Esophagus muscularis mucosa (tissue), 4 donors: ENCODE data around the gene SETDB2. TPM values are rescaled to one million over a fixed set of nuclear protein-coding genes. Genes with fewer than 3 reads are reported as not detected.

Experiments used
- DNase-seq: peaks from one replicate; pipeline ENCODE4 v3.0.0-alpha.2; 2017; ENCODE audit errors: extremely low spot score
- H3K27ac ChIP-seq, 4 donors: fragments of 200-600 bp; sonication (generic); replicated peaks in 1 of 4; 1 replicate in 3 of 4; 2 replicates in 1 of 4; pipeline ENCODE4 v1.5.1; 2016 to 2019; ENCODE audit warnings: mild to moderate bottlenecking in 1 of 4
- H3K27me3 ChIP-seq, 4 donors: fragments of 200-600 bp; sonication (generic); one replicate each; pipeline versions ENCODE4 v1.5.1 to v1.6.0; 2016 to 2019
- H3K36me3 ChIP-seq, 4 donors: fragments of 200-600 bp; sonication (generic); one replicate each; pipeline ENCODE4 v1.5.1; 2016 to 2019
- H3K4me1 ChIP-seq, 4 donors: fragments of 200-600 bp; sonication (generic); one replicate each; pipeline ENCODE4 v1.5.1; 2016 to 2019
- H3K4me3 ChIP-seq, 4 donors: fragments of 200-600 bp; sonication (generic); 1 replicate in 2 of 4; 2 replicates in 2 of 4; pipeline ENCODE4 v1.5.1; 2016 to 2019; ENCODE audit warnings: mild to moderate bottlenecking in 4 of 4, moderate library complexity in 1 of 4
- H3K9me3 ChIP-seq, 4 donors: fragments of 200-600 bp; sonication (generic); 1 replicate in 3 of 4; 2 replicates in 1 of 4; pipeline ENCODE4 v1.5.1; 2016 to 2019
- CTCF ChIP-seq, 3 experiments: fragments of 200-600 bp in 2 of 3; fragments of 450-650 bp in 1 of 3; sonication (generic) in 2 of 3; IDR thresholded peaks; one replicate each; pipeline ENCODE4 v1.5.1; 2017 to 2019; ENCODE audit warnings: antibody characterized with exemption in 3 of 3, mild to moderate bottlenecking in 2 of 3, moderate library complexity in 1 of 3
- EP300 ChIP-seq: sonication (generic); formaldehyde crosslinking; IDR thresholded peaks from one replicate; pipeline ENCODE4 v1.6.1; 2017; ENCODE audit warnings: antibody characterized with exemption
- POLR2A ChIP-seq: fragments of 450-650 bp; IDR thresholded peaks from one replicate; pipeline ENCODE4 v1.6.1; 2017; ENCODE audit warnings: antibody characterized with exemption, moderate library complexity, mild to moderate bottlenecking, low read depth
- POLR2AphosphoS5 ChIP-seq, 2 donors: sonication (generic); formaldehyde crosslinking; IDR thresholded peaks; one replicate each; pipeline ENCODE4 v1.6.1; 2017; ENCODE audit warnings: antibody characterized with exemption in 2 of 2
- WGBS: methylation state at CpG from one replicate; pipeline ENCODE4 v1.1.5; 2018; 5-methylcytosine and 5-hydroxymethylcytosine counted together
- intact Hi-C: fragments of 100-400 bp; cut with DNase I; formaldehyde crosslinking; loops from one replicate; pipeline ENCODE4 v1.15.1; 2023
- total RNA-seq, 4 donors: library from RNA; depleted of rRNA; stranded (reverse); fragments of >200 nt; gene quantifications; one replicate each; pipeline versions ENCODE4 v1.1.0 to v1.2.1, GENCODE V29; 2016

Gene SETDB2
- total RNA-seq, 4 donors from 2014 or later, result 8.4 to 13.3 (median 9.3) TPM

GRCh38 chr13:49436890-49437289, 7.2 kb upstream of the SETDB2 start:
- intact Hi-C loops, result loop anchor here (5.0 kb wide), 1 partner anchor 40 kb away; no protein-coding TSS in a partner anchor
- H3K4me1 ChIP-seq, result peaks cover 0 to 12% (median 3%) of the 10 kb centered on the region in 4 donors
- TF ChIP-seq POLR2A (no peak), CTCF (IDR thresholded peaks at IDR 0.05) (peak; percentile 32 to 58 (median 36)), POLR2AphosphoS5 (IDR thresholded peaks at IDR 0.05) (peak in 1 of 2 donors; percentile 5), EP300 (no peak)
- WGBS, result 40% methylated on average over 3 of the region's 3 CpGs
- H3K27ac ChIP-seq, result peak overlapping the region in 3 of 4 donors; percentile 32 to 54 (median 45)
- H3K27me3 ChIP-seq, result no peaks in the 10 kb centered on the region
- H3K9me3 ChIP-seq, result no peaks in the 10 kb centered on the region
- no peak overlapping the region for H3K4me3 ChIP-seq
- DNase-seq, result no peak
- H3K36me3 ChIP-seq, result peaks cover 0 to 23% (median 14%) of the 10 kb centered on the region in 4 donors

DNA sequence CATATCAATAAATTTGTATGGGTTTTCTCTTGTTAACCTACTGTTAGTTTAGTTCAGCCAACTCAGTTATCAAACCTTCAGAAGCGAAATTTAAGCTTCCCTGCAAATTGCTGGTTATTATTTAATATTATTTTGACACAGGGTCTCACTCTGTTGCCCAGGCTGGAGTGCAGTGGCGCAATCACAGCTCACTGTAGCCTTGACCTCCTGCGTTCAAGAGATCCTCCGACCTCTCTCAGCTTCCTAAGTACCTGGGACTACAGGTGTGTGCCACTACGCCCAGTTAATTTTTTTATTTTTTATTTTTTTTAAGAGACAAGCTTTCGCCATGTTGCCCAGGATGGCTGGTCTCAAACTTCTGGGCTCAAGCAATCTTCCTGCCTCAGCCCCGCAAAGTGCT, 6.4 kb upstream of the SETDB2 start:
- no peaks in the 10 kb centered on the region for H3K9me3 ChIP-seq
- TF ChIP-seq POLR2A (no peak), CTCF (IDR thresholded peaks at IDR 0.05) (no peak), POLR2AphosphoS5 (IDR thresholded peaks at IDR 0.05) (no peak), EP300 (no peak)
- WGBS, result 88% methylated on average over 7 of the region's 7 CpGs
- H3K27ac ChIP-seq, result peak overlapping the region in 1 of 4 donors; percentile 45
- peaks cover 0 to 15% (median 6%) of the 10 kb centered on the region in 4 donors for H3K4me1 ChIP-seq
- no peaks in the 10 kb centered on the region for H3K27me3 ChIP-seq
- H3K4me3 ChIP-seq, result no peak overlapping the region
- DNase-seq, result no peak
- intact Hi-C loops, result loop anchor here (1.0 to 5.0 kb wide), 2 partner anchors 40 to 136 kb away; no protein-coding TSS in a partner anchor
- H3K36me3 ChIP-seq, result peaks cover 0 to 14% (median 6%) of the 10 kb centered on the region in 4 donors

- Histone ChIP-seq H3K4me1 (peaks cover 7 to 22% (median 12%) of the 10 kb centered on the region in 4 donors), H3K27me3 (no peaks in the 10 kb centered on the region), H3K27ac (no peak overlapping the region), H3K4me3 (no peak overlapping the region), H3K36me3 (no peaks in the 10 kb centered on the region), H3K9me3 (no peaks in the 10 kb centered on the region)
- DNase-seq, result no peak
- TF ChIP-seq POLR2AphosphoS5 (IDR thresholded peaks at IDR 0.05), result no peak
- TF ChIP-seq CTCF (IDR thresholded peaks at IDR 0.05), result no peak
- no peak for TF ChIP-seq POLR2A
- no peak for TF ChIP-seq EP300
- WGBS, result 69% methylated on average over 2 of the region's 2 CpGs
- intact Hi-C loops, result loop anchor here (5.0 to 10.0 kb wide), 2 partner anchors 42 to 165 kb away; no protein-coding TSS in a partner anchor
Measured at GRCh38 chr13:49439609-49440008, 4.5 kb upstream of the SETDB2 start.

DNA sequence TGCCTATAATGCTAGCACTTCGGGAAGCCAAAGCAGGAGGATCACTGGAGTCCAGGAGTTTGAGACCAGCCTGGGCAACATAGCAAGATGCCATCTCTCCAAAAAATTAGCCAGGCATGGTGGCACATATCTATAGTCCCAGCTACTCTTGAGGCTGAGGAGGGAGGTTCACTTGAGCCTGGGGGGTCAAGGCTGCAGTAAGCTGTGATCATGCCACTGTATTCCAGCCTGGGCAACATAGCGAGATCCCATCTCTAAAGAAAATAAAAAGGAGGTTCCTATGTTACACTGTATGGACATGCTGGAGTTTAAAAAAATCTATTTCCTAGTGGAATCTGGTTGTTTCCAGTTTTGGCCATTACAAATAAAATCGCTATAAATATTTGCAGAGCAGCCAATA, 2.8 kb upstream of the SETDB2 start:
- TF ChIP-seq POLR2A (no peak), POLR2AphosphoS5 (IDR thresholded peaks at IDR 0.05) (no peak), EP300 (no peak), CTCF (IDR thresholded peaks at IDR 0.05) (no peak)
- H3K27me3 ChIP-seq, result no peaks in the 10 kb centered on the region
- H3K27ac ChIP-seq, result no peak overlapping the region
- intact Hi-C loops, result loop anchor here (10.0 kb wide), 1 partner anchor 163 kb away; no protein-coding TSS in a partner anchor
- H3K9me3 ChIP-seq, result no peaks in the 10 kb centered on the region
- no peak for DNase-seq
- peaks cover 15 to 32% (median 27%) of the 10 kb centered on the region in 4 donors for H3K4me1 ChIP-seq
- no peaks in the 10 kb centered on the region for H3K36me3 ChIP-seq
- H3K4me3 ChIP-seq, result no peak overlapping the region
- WGBS, result 97% methylated on average over 3 of the region's 3 CpGs
